H1 (cell line): ENCODE data around the gene PHYH.

ENCODE experiments used
- ATF3 ChIP-seq: IDR thresholded peaks from 2 replicates; pipeline ENCODE4 v1.6.1; 2011; ENCODE audit warnings: low read depth, mild to moderate bottlenecking, low read length; ENCODE audit not compliant: insufficient read depth
- CTCF ChIP-seq, 3 experiments: IDR thresholded peaks; 1 replicate in 2 of 3; 2 replicates in 1 of 3; pipeline versions ENCODE4 v1.5.1 to v1.6.1; 2011; ENCODE audit warnings: low read length in 3 of 3, mild to moderate bottlenecking in 3 of 3, inconsistent platforms in 2 of 3, low read depth in 1 of 3, moderate library complexity in 1 of 3; ENCODE audit not compliant: insufficient read depth in 1 of 3; ENCODE audit errors: control extremely low read depth in 1 of 3
- EZH2 ChIP-seq: fragments of 200-600 bp; sonication (generic); IDR thresholded peaks from 2 replicates; pipeline ENCODE4 v1.7.1; 2012; ENCODE audit warnings: low read depth, mild to moderate bottlenecking, moderate library complexity, low read length, inconsistent platforms; ENCODE audit not compliant: severe bottlenecking
- JUND ChIP-seq: IDR thresholded peaks from 2 replicates; pipeline ENCODE4 v1.6.1; 2011; ENCODE audit warnings: mild to moderate bottlenecking, improper control_type of control experiment, low read length
- MAX ChIP-seq: IDR thresholded peaks from 2 replicates; pipeline ENCODE4 v1.6.1; 2012; ENCODE audit warnings: inconsistent platforms
- PHF8 ChIP-seq: fragments of 200-600 bp; sonication (generic); conservative IDR thresholded peaks from 2 replicates; pipeline ENCODE4 v1.7.1; 2012; ENCODE audit warnings: low read depth, mild to moderate bottlenecking, inconsistent platforms, low read length, moderate library complexity
- SIN3A ChIP-seq, 2 experiments: IDR thresholded peaks in 1 of 2; conservative IDR thresholded peaks in 1 of 2; 2 replicates each; pipeline ENCODE4 v1.6.1; 2011 to 2012; ENCODE audit warnings: low read length in 2 of 2, improper control_type of control experiment in 1 of 2, low read depth in 1 of 2, mild to moderate bottlenecking in 1 of 2
- SRF ChIP-seq: IDR thresholded peaks from 2 replicates; pipeline ENCODE4 v1.6.1; 2011; ENCODE audit warnings: mild to moderate bottlenecking, low read depth, low read length, moderate library complexity
- SUZ12 ChIP-seq: fragments of 200-600 bp; sonication (generic); IDR thresholded peaks from 2 replicates; pipeline ENCODE4 v1.6.1; 2012; ENCODE audit warnings: mild to moderate bottlenecking, inconsistent platforms, low read length, moderate library complexity, mixed read lengths

GRCh38 chr10:13268841-13269240 is 31.0 kb downstream of the PHYH start:
- TF ChIP-seq CTCF (IDR thresholded peaks at IDR 0.05; ENCODE audit: control extremely low read depth in 1 of 3, insufficient read depth in 1 of 3, low read depth in 1 of 3, low read length in 3 of 3) (no peak), EZH2 (no peak), SRF (no peak), ATF3 (no peak), MAX (no peak), SIN3A (conservative IDR thresholded peaks at IDR 0.05 in 1 of 2, IDR thresholded peaks at IDR 0.05 in 1 of 2; ENCODE audit: low read depth in 1 of 2, low read length in 2 of 2) (no peak), SUZ12 (no peak), JUND (no peak), PHF8 (no peak)
